ENCODE data around the gene SH3GL1. TPM values are rescaled to one million over a fixed set of nuclear protein-coding genes. Genes with fewer than 3 reads are reported as not detected.

SH3GL1 gene
- total and polyA plus RNA-seq, 9 of the 15 experiments (the other 6 are each of a cell fraction or from before 2014, with no cell fraction given), result 1.7 to 75.3 (median 25.7) TPM

DNA sequence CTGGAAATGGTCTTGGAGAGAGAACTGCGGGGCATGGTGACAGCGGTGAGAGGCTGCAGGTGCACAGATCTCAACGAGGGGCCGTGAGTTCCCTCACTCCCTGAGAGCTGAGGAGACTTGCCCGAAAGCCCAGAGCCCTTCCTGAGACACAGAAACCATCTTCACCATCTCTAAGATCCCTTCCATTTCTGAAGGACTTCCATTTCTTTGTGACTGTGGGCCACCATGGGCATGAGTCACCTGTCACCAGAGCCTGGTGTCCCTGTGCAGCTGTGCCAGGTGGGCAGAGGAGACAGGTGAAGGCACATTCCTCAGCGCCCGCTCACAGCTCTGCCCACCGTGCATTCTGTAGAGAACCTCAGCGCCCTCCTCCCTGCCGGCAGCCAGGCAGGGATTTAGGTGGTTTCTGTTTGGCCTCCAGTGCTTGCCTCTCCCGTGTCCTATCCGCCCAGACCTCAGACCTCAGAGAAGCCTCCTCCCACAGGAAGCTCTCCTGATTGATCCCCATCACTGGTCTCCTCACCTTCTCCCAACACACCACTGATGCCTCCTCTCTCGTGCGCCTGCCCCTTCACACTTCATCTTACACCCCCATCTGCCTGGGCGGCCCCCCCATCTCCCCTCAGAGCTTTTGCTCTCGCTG is 24.2 kb downstream of the SH3GL1 start (continued):
- TF ChIP-seq, protein P1, sequence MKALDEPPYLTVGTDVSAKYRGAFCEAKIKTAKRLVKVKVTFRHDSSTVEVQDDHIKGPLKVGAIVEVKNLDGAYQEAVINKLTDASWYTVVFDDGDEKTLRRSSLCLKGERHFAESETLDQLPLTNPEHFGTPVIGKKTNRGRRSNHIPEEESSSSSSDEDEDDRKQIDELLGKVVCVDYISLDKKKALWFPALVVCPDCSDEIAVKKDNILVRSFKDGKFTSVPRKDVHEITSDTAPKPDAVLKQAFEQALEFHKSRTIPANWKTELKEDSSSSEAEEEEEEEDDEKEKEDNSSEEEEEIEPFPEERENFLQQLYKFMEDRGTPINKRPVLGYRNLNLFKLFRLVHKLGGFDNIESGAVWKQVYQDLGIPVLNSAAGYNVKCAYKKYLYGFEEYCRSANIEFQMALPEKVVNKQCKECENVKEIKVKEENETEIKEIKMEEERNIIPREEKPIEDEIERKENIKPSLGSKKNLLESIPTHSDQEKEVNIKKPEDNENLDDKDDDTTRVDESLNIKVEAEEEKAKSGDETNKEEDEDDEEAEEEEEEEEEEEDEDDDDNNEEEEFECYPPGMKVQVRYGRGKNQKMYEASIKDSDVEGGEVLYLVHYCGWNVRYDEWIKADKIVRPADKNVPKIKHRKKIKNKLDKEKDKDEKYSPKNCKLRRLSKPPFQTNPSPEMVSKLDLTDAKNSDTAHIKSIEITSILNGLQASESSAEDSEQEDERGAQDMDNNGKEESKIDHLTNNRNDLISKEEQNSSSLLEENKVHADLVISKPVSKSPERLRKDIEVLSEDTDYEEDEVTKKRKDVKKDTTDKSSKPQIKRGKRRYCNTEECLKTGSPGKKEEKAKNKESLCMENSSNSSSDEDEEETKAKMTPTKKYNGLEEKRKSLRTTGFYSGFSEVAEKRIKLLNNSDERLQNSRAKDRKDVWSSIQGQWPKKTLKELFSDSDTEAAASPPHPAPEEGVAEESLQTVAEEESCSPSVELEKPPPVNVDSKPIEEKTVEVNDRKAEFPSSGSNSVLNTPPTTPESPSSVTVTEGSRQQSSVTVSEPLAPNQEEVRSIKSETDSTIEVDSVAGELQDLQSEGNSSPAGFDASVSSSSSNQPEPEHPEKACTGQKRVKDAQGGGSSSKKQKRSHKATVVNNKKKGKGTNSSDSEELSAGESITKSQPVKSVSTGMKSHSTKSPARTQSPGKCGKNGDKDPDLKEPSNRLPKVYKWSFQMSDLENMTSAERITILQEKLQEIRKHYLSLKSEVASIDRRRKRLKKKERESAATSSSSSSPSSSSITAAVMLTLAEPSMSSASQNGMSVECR (CRISPR knock-in tag; IDR thresholded peaks at IDR 0.05), result peak; percentile 66; the same call in 1 of the 2 replicates
- TF ChIP-seq DNMT1 (IDR thresholded peaks at IDR 0.05) (no peak), ZBTB7A (IDR thresholded peaks at IDR 0.05; ENCODE audit: borderline replicate concordance, control insufficient read depth, low read depth, low read length) (no peak; the same call in 1 of the 2 replicates), POU5F1 (IDR thresholded peaks at IDR 0.05; ENCODE audit: borderline replicate concordance, low read depth, low read length, partially characterized antibody) (no peak), NUFIP1 (IDR thresholded peaks at IDR 0.05; ENCODE audit: partially characterized antibody) (no peak), ZNF232 (CRISPR knock-in tag; IDR thresholded peaks at IDR 0.05) (no peak), HDGF (IDR thresholded peaks at IDR 0.05) (0 out of 2 replicates have a peak, but pooled peaks have one; percentile 82), MCM5 (IDR thresholded peaks at IDR 0.05; ENCODE audit: low read depth) (no peak), KDM1A (IDR thresholded peaks at IDR 0.05) (peak in 1 of 2 experiments; percentile 45; a peak in 1 of 4 replicates), ZNF445 (CRISPR knock-in tag; IDR thresholded peaks at IDR 0.05; ENCODE audit: low read depth) (no peak), GATAD2A (IDR thresholded peaks at IDR 0.05) (no peak)
- TF ChIP-seq, protein P2, sequence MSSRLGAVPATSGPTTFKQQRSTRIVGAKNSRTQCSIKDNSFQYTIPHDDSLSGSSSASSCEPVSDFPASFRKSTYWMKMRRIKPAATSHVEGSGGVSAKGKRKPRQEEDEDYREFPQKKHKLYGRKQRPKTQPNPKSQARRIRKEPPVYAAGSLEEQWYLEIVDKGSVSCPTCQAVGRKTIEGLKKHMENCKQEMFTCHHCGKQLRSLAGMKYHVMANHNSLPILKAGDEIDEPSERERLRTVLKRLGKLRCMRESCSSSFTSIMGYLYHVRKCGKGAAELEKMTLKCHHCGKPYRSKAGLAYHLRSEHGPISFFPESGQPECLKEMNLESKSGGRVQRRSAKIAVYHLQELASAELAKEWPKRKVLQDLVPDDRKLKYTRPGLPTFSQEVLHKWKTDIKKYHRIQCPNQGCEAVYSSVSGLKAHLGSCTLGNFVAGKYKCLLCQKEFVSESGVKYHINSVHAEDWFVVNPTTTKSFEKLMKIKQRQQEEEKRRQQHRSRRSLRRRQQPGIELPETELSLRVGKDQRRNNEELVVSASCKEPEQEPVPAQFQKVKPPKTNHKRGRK (tag; IDR thresholded peaks at IDR 0.05), result no peak
- TF ChIP-seq, protein P3, sequence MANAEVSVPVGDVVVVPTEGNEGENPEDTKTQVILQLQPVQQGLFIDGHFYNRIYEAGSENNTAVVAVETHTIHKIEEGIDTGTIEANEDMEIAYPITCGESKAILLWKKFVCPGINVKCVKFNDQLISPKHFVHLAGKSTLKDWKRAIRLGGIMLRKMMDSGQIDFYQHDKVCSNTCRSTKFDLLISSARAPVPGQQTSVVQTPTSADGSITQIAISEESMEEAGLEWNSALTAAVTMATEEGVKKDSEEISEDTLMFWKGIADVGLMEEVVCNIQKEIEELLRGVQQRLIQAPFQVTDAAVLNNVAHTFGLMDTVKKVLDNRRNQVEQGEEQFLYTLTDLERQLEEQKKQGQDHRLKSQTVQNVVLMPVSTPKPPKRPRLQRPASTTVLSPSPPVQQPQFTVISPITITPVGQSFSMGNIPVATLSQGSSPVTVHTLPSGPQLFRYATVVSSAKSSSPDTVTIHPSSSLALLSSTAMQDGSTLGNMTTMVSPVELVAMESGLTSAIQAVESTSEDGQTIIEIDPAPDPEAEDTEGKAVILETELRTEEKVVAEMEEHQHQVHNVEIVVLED (CRISPR knock-in tag; IDR thresholded peaks at IDR 0.05), result no peak
- TF ChIP-seq, protein P4, sequence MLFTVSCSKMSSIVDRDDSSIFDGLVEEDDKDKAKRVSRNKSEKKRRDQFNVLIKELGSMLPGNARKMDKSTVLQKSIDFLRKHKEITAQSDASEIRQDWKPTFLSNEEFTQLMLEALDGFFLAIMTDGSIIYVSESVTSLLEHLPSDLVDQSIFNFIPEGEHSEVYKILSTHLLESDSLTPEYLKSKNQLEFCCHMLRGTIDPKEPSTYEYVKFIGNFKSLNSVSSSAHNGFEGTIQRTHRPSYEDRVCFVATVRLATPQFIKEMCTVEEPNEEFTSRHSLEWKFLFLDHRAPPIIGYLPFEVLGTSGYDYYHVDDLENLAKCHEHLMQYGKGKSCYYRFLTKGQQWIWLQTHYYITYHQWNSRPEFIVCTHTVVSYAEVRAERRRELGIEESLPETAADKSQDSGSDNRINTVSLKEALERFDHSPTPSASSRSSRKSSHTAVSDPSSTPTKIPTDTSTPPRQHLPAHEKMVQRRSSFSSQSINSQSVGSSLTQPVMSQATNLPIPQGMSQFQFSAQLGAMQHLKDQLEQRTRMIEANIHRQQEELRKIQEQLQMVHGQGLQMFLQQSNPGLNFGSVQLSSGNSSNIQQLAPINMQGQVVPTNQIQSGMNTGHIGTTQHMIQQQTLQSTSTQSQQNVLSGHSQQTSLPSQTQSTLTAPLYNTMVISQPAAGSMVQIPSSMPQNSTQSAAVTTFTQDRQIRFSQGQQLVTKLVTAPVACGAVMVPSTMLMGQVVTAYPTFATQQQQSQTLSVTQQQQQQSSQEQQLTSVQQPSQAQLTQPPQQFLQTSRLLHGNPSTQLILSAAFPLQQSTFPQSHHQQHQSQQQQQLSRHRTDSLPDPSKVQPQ (CRISPR knock-in tag; IDR thresholded peaks at IDR 0.05; ENCODE audit: borderline replicate concordance), result no peak
- TF ChIP-seq, protein P5, sequence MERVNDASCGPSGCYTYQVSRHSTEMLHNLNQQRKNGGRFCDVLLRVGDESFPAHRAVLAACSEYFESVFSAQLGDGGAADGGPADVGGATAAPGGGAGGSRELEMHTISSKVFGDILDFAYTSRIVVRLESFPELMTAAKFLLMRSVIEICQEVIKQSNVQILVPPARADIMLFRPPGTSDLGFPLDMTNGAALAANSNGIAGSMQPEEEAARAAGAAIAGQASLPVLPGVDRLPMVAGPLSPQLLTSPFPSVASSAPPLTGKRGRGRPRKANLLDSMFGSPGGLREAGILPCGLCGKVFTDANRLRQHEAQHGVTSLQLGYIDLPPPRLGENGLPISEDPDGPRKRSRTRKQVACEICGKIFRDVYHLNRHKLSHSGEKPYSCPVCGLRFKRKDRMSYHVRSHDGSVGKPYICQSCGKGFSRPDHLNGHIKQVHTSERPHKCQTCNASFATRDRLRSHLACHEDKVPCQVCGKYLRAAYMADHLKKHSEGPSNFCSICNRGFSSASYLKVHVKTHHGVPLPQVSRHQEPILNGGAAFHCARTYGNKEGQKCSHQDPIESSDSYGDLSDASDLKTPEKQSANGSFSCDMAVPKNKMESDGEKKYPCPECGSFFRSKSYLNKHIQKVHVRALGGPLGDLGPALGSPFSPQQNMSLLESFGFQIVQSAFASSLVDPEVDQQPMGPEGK (CRISPR knock-in tag; IDR thresholded peaks at IDR 0.05; ENCODE audit: borderline replicate concordance), result no peak

Data from K562 (cell line).